A673 (cell line): ENCODE data around the gene PTGFRN. TPM values are rescaled to one million over a fixed set of nuclear protein-coding genes. Genes with fewer than 3 reads are reported as not detected.

Source experiments
- BruUV-seq: library from RNA; stranded (reverse); fragments of 400-500 nt; replicated peaks from 2 replicates; lab custom pipeline; 2021; lab: Mats Ljungman, UMichigan
- CTCF ChIA-PET: fragments of 300-600 bp; sonication (Branson Sonifier 250); formaldehyde crosslinking; loops from one replicate; lab custom pipeline; 2022; ENCODE audit warnings: antibody characterized with exemption; lab: Charles Lee
- POLR2A ChIA-PET: fragments of 300-600 bp; sonication (Branson Sonifier 250); formaldehyde crosslinking; loops from one replicate; lab custom pipeline; 2022; ENCODE audit warnings: antibody characterized with exemption; ENCODE audit not compliant: low non-redundant PET; lab: Charles Lee
- DNase-seq: peaks from one replicate; pipeline ENCODE4 v3.0.0-alpha.2; 2015; ENCODE audit warnings: low spot score
- H3K27ac ChIP-seq: fragments of 200-600 bp; sonication (generic); 2 replicates; pipeline ENCODE4 v1.5.1; 2016; ENCODE audit warnings: mixed run types, low read depth, mild to moderate bottlenecking, mixed read lengths, antibody characterized with exemption, low read length; ENCODE audit not compliant: poor library complexity, severe bottlenecking
- H3K27me3 ChIP-seq: fragments of 200-600 bp; sonication (generic); replicated peaks from 2 replicates; pipeline ENCODE4 v1.6.1; 2017; ENCODE audit warnings: mixed run types, low read depth, mild to moderate bottlenecking, mixed read lengths, antibody characterized with exemption, low read length; ENCODE audit not compliant: insufficient read depth, poor library complexity
- H3K36me3 ChIP-seq: fragments of 200-600 bp; sonication (generic); 2 replicates; pipeline ENCODE4 v1.6.1; 2016; ENCODE audit warnings: mixed run types, mild to moderate bottlenecking, mixed read lengths, antibody characterized with exemption, low read length; ENCODE audit not compliant: insufficient read depth, poor library complexity, severe bottlenecking
- H3K4me1 ChIP-seq: fragments of 200-600 bp; sonication (generic); 2 replicates; pipeline ENCODE4 v1.6.1; 2017; ENCODE audit warnings: mixed run types, mild to moderate bottlenecking, mixed read lengths, antibody characterized with exemption, low read length; ENCODE audit not compliant: insufficient read depth, poor library complexity, severe bottlenecking
- H3K4me3 ChIP-seq: fragments of 200-600 bp; sonication (generic); 2 replicates; pipeline ENCODE4 v1.5.1; 2016; ENCODE audit warnings: low read depth, mixed run types, mild to moderate bottlenecking, mixed read lengths, low read length; ENCODE audit not compliant: poor library complexity, severe bottlenecking
- H3K9me3 ChIP-seq: fragments of 200-600 bp; sonication (generic); 2 replicates; pipeline ENCODE4 v1.6.1; 2016; ENCODE audit warnings: mixed run types, low read depth, mild to moderate bottlenecking, mixed read lengths, antibody characterized with exemption, low read length; ENCODE audit not compliant: poor library complexity, severe bottlenecking
- EZH2 ChIP-seq: fragments of 200-600 bp; sonication (generic); IDR thresholded peaks from 2 replicates; pipeline ENCODE4 v1.6.1; 2017; ENCODE audit warnings: borderline replicate concordance, low read depth, mild to moderate bottlenecking, mixed read lengths, antibody characterized with exemption, low read length; ENCODE audit not compliant: poor library complexity, severe bottlenecking
- intact Hi-C: fragments of 100-400 bp; cut with micrococcal nuclease; formaldehyde crosslinking; loops from one replicate; pipeline ENCODE4 v1.10.0; 2022; ENCODE audit not compliant: unreplicated experiment
- total RNA-seq: library from RNA; stranded (reverse); gene quantifications from 2 replicates; pipeline ENCODE4 v1.2.3, GENCODE V29; 2021
- TF ChIP-seq, protein P1 (sequence below): fragments of 300-800, 200-600 bp; sonication (generic); conservative IDR thresholded peaks from 2 replicates; pipeline ENCODE4 v1.5.1; 2017; ENCODE audit warnings: low read depth, mild to moderate bottlenecking, antibody characterized with exemption, low read length, moderate library complexity, mixed read lengths

The PTGFRN gene
- total RNA-seq, 1 experiment from 2014 or later: 29.5 TPM

GRCh38 chr1:116908820-116909511, 750 bp upstream of the PTGFRN start:
- TF ChIP-seq EZH2: no peak
- TF ChIP-seq, protein P1, sequence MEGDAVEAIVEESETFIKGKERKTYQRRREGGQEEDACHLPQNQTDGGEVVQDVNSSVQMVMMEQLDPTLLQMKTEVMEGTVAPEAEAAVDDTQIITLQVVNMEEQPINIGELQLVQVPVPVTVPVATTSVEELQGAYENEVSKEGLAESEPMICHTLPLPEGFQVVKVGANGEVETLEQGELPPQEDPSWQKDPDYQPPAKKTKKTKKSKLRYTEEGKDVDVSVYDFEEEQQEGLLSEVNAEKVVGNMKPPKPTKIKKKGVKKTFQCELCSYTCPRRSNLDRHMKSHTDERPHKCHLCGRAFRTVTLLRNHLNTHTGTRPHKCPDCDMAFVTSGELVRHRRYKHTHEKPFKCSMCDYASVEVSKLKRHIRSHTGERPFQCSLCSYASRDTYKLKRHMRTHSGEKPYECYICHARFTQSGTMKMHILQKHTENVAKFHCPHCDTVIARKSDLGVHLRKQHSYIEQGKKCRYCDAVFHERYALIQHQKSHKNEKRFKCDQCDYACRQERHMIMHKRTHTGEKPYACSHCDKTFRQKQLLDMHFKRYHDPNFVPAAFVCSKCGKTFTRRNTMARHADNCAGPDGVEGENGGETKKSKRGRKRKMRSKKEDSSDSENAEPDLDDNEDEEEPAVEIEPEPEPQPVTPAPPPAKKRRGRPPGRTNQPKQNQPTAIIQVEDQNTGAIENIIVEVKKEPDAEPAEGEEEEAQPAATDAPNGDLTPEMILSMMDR: no peak
- Histone ChIP-seq H3K27me3 (no peaks in the 10 kb centered on the region), H3K4me1 (no peaks in the 10 kb centered on the region), H3K4me3 (peak overlapping the region; percentile 62), H3K27ac (no peak overlapping the region), H3K9me3 (no peaks in the 10 kb centered on the region), H3K36me3 (no peaks in the 10 kb centered on the region)
- intact Hi-C loops: no loop called here
- ChIA-PET POLR2A (no interaction called here), CTCF (no interaction called here)
- DNase-seq: no peak
- no TSS peak for BruUV-seq

DNA sequence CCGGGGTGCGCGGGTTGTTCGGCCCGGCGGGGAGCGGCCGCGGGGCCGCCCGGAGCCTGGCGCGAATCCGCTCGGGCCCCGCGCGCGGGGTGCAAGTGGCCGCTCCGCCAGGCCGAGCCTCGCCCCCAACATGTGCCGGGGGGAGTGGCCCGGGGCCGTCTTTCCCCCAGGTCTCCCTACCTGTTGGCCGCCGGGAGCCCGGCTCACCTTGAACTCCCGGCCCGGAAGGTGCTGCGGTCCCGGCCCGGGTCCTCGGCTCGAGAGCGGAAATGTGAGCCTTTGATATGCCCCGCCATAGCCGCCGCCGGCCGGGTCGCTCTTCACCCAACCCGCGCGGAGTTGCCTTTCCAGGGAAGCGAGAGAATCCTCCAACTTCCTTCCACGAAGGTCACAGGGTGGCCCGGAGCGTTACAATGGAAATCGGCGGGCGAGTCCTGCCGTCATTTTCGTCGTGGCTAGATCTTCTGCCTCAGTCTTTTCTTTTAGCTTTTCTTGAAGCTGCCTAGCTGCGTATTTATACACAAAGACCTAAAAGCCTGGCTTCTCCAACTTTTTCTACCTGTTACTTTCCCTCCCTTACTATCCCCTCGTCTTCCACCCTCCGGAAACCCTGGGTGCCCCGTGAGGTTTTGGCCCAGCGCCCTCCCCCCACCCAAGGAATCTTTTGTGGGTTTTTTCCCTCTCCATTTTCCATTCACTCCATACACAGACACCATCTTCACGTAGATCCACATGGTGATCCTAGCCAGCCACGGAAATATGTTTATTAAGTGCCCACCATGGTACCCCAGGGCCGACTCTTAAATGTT, 867 bp downstream of the PTGFRN start:
- peak overlapping the region; percentile 62 for H3K4me3 ChIP-seq
- ChIA-PET POLR2A (no interaction called here), CTCF (no interaction called here)
- no peaks in the 10 kb centered on the region for H3K4me1 ChIP-seq
- peak overlapping the region; percentile 76 for H3K27ac ChIP-seq
- no peaks in the 10 kb centered on the region for H3K27me3 ChIP-seq
- no peaks in the 10 kb centered on the region for H3K36me3 ChIP-seq
- TF ChIP-seq, protein P1: no peak
- TF ChIP-seq EZH2: no peak
- no peaks in the 10 kb centered on the region for H3K9me3 ChIP-seq
- intact Hi-C loops: no loop called here
- no TSS peak for BruUV-seq
- peak; percentile 18 for DNase-seq

DNA sequence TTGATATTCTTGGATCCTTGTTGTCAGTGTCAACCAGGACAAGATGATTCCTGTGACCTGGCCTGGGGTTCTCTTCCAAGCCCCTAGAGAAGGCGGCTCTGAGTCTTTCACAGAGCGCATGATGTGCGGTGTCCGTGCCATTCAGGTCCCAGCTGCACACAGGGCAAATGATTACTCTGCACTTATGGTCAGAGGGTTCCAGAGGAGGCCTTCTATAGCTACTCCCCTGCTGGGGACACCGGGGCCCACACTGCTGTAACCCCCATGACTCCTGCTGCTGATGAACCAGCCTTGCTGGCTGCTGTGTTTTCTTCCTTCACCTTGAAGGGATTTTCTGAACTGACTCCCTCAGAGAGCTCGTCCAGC, 1.5 kb downstream of the PTGFRN start:
- Histone ChIP-seq H3K27ac (no peak overlapping the region), H3K4me3 (peak overlapping the region; percentile 62), H3K9me3 (no peaks in the 10 kb centered on the region), H3K4me1 (no peaks in the 10 kb centered on the region), H3K27me3 (no peaks in the 10 kb centered on the region), H3K36me3 (no peaks in the 10 kb centered on the region)
- no TSS peak for BruUV-seq
- intact Hi-C loops: no loop called here
- ChIA-PET CTCF (no interaction called here), POLR2A (no interaction called here)
- TF ChIP-seq, protein P1: no peak
- TF ChIP-seq EZH2: no peak
- no peak for DNase-seq
